HEK293 (cell line): ENCODE measurements around the gene WDR45B.

Experiments used
- CTCF ChIA-PET: fragments of 350-600 bp; formaldehyde crosslinking; extraction: SDS; loops from one replicate; lab custom pipeline; 2021; ENCODE audit warnings: antibody characterized with exemption; lab: Yijun Ruan, JAX
- POLR2A ChIA-PET: fragments of 300-600 bp; formaldehyde crosslinking; extraction: SDS; loops from one replicate; lab custom pipeline; 2020; ENCODE audit warnings: antibody characterized with exemption, inconsistent platforms; lab: Yijun Ruan, JAX
- H3K27ac ChIP-seq: fragments of 200-500 bp; sonication (Bioruptor generic); 2 replicates; pipeline ENCODE4 v1.5.1; 2014; ENCODE audit warnings: low read depth, low read length, control low read depth, inconsistent platforms; ENCODE audit errors: extremely low read depth
- H3K36me3 ChIP-seq, 2 experiments: fragments of 200-500 bp in 1 of 2; sonication (Bioruptor generic) in 1 of 2; 1 replicate in 1 of 2; 2 replicates in 1 of 2; pipeline ENCODE4 v1.5.1; 2014 to 2017; ENCODE audit warnings: inconsistent platforms in 2 of 2, low read length in 2 of 2; ENCODE audit not compliant: control insufficient read depth in 2 of 2, insufficient read depth in 1 of 2
- H3K4me1 ChIP-seq: fragments of 200-500 bp; sonication (Bioruptor generic); 2 replicates; pipeline ENCODE4 v1.5.1; 2014; ENCODE audit warnings: mild to moderate bottlenecking, low read length, inconsistent platforms; ENCODE audit not compliant: control insufficient read depth, insufficient read depth
- H3K4me3 ChIP-seq: 2 replicates; pipeline ENCODE4 v1.5.1; 2011; ENCODE audit warnings: low read depth, mild to moderate bottlenecking, control low read depth, low read length, moderate library complexity
- H3K9me3 ChIP-seq: fragments of 200-500 bp; sonication (Bioruptor generic); 2 replicates; pipeline ENCODE4 v1.5.1; 2014; ENCODE audit warnings: low read depth, low read length, inconsistent platforms; ENCODE audit not compliant: control insufficient read depth, insufficient read depth
- CTCF ChIP-seq: fragments of 450-650 bp; formaldehyde crosslinking; IDR thresholded peaks from 2 replicates; pipeline ENCODE4 v1.5.1; 2016; ENCODE audit warnings: missing biosample characterization, missing genetic modification characterization
- GLIS2 ChIP-seq: fragments of 450-650 bp; formaldehyde crosslinking; IDR thresholded peaks from 2 replicates; pipeline ENCODE4 v1.5.1; 2016; ENCODE audit warnings: missing biosample characterization, missing genetic modification characterization
- KLF9 ChIP-seq: fragments of 450-650 bp; formaldehyde crosslinking; IDR thresholded peaks from 2 replicates; pipeline ENCODE4 v1.5.1; 2016; ENCODE audit warnings: missing biosample characterization, missing genetic modification characterization, low read depth
- PRDM6 ChIP-seq: fragments of 450-650 bp; formaldehyde crosslinking; IDR thresholded peaks from 2 replicates; pipeline ENCODE4 v1.5.1; 2017; ENCODE audit warnings: missing biosample characterization, missing genetic modification characterization
- WT1 ChIP-seq: fragments of 450-650 bp; formaldehyde crosslinking; IDR thresholded peaks from 2 replicates; pipeline ENCODE4 v1.5.1; 2016; ENCODE audit warnings: missing biosample characterization, missing genetic modification characterization
- ZEB2 ChIP-seq: fragments of 450-650 bp; formaldehyde crosslinking; IDR thresholded peaks from 2 replicates; pipeline ENCODE4 v1.5.1; 2016; ENCODE audit warnings: missing biosample characterization, missing genetic modification characterization
- ZIC2 ChIP-seq: fragments of 450-650 bp; formaldehyde crosslinking; IDR thresholded peaks from 2 replicates; pipeline ENCODE4 v1.5.1; 2016; ENCODE audit warnings: missing biosample characterization, missing genetic modification characterization
- ZNF155 ChIP-seq: fragments of 450-650 bp; formaldehyde crosslinking; IDR thresholded peaks from 2 replicates; pipeline ENCODE4 v1.5.1; 2016; ENCODE audit warnings: missing biosample characterization, missing genetic modification characterization
- ZNF221 ChIP-seq: fragments of 450-650 bp; formaldehyde crosslinking; IDR thresholded peaks from 2 replicates; pipeline ENCODE4 v1.5.1; 2017; ENCODE audit warnings: missing biosample characterization, missing genetic modification characterization, borderline replicate concordance
- ZNF335 ChIP-seq: fragments of 450-650 bp; formaldehyde crosslinking; conservative IDR thresholded peaks from 2 replicates; pipeline ENCODE4 v1.5.1; 2016; ENCODE audit warnings: missing biosample characterization, missing genetic modification characterization
- ZNF366 ChIP-seq: fragments of 450-650 bp; formaldehyde crosslinking; conservative IDR thresholded peaks from 2 replicates; pipeline ENCODE4 v1.5.1; 2016; ENCODE audit warnings: missing biosample characterization, missing genetic modification characterization
- ZNF549 ChIP-seq: fragments of 450-650 bp; IDR thresholded peaks from 2 replicates; pipeline ENCODE4 v1.5.1; 2018; ENCODE audit warnings: missing biosample characterization, missing genetic modification characterization, mild to moderate bottlenecking, inconsistent platforms, moderate library complexity
- ZNF624 ChIP-seq: fragments of 450-650 bp; formaldehyde crosslinking; IDR thresholded peaks from 2 replicates; pipeline ENCODE4 v1.5.1; 2017; ENCODE audit warnings: missing biosample characterization, missing genetic modification characterization
- ZNF629 ChIP-seq: fragments of 450-650 bp; formaldehyde crosslinking; IDR thresholded peaks from 2 replicates; pipeline ENCODE4 v1.5.1; 2017; ENCODE audit warnings: missing biosample characterization, missing genetic modification characterization
- ZNF777 ChIP-seq: fragments of 450-650 bp; formaldehyde crosslinking; IDR thresholded peaks from 2 replicates; pipeline ENCODE4 v1.5.1; 2017; ENCODE audit warnings: missing biosample characterization, missing genetic modification characterization, borderline replicate concordance
- ZNF830 ChIP-seq: fragments of 450-650 bp; IDR thresholded peaks from 2 replicates; pipeline ENCODE4 v1.5.0; 2018; ENCODE audit warnings: missing biosample characterization, missing genetic modification characterization, low read depth, mild to moderate bottlenecking, moderate library complexity
- TF ChIP-seq, protein P1 (sequence below): fragments of 450-650 bp; formaldehyde crosslinking; optimal IDR thresholded peaks from 2 replicates; pipeline ENCODE3; 2016; ENCODE audit warnings: missing biosample characterization, mild to moderate bottlenecking, missing genetic modification characterization
- TF ChIP-seq, protein P2 (sequence below): fragments of 450-650 bp; formaldehyde crosslinking; IDR thresholded peaks from 2 replicates; pipeline ENCODE4 v1.5.1; 2016; ENCODE audit warnings: missing biosample characterization, missing genetic modification characterization
- TF ChIP-seq, protein P3 (sequence below): fragments of 450-650 bp; formaldehyde crosslinking; IDR thresholded peaks from 2 replicates; pipeline ENCODE4 v1.5.1; 2016; ENCODE audit warnings: missing biosample characterization, missing genetic modification characterization

The WDR45B gene

DNA sequence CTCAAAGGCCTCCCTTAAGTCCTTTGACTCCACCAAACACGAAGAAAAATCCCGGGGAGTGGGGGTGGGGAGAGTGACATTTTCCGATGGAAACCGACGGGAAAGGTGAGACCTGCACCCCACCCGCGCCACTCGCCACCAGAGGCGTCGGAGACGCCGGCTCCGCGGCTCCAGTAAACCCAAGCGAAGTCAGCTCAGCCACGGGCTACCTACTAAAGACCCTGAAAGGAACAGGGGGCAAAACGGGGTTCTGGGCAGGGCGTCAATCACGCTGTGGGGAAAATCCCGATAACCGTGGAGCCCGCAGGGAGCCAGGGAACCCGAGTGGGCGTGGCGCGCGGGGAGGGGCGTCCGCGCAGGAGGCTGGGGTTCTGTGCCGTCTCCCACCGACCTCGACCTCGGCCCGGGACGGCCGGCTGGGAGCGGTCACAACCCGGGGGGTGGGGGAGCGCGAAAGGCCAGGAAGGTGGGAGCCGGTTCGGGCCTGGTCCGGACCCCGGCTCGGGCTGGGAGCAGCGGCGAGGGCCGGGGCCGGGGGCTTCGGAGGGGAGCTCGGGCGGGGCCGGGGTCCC is 565 bp downstream of the WDR45B start:
- peaks cover 11 to 30% of the 10 kb centered on the region in 2 experiments for H3K36me3 ChIP-seq
- CTCF ChIA-PET, result no interaction called here
- H3K9me3 ChIP-seq, result no peaks in the 10 kb centered on the region
- POLR2A ChIA-PET, result interaction anchor here (0.6 to 1.4 kb wide), 2 partner anchors 19 to 107 kb away, joined by 3 read pairs; no protein-coding TSS in a partner anchor
- peak overlapping the region; percentile 97 for H3K4me3 ChIP-seq
- peaks cover 7% of the 10 kb centered on the region for H3K4me1 ChIP-seq
- H3K27ac ChIP-seq, result peak overlapping the region; percentile 99
- TF ChIP-seq ZNF624 (tag by site-specific recombination) (no peak), ZNF549 (tag by site-specific recombination) (no peak), ZEB2 (tag by site-specific recombination) (no peak), ZNF629 (no peak), ZNF221 (tag by site-specific recombination) (no peak), ZIC2 (tag by site-specific recombination) (peak; percentile 9; the same call in 1 of the 2 replicates), ZNF335 (no peak), GLIS2 (tag by site-specific recombination) (peak; percentile 32), ZNF366 (tag by site-specific recombination) (no peak), WT1 (tag by site-specific recombination) (0 out of 2 replicates have a peak, but pooled peaks have one; percentile 12), ZNF155 (tag by site-specific recombination) (no peak), KLF9 (tag by site-specific recombination) (peak; percentile 95), CTCF (tag by site-specific recombination) (peak; percentile 25; the same call in 1 of the 2 replicates)
- TF ChIP-seq, protein P1, sequence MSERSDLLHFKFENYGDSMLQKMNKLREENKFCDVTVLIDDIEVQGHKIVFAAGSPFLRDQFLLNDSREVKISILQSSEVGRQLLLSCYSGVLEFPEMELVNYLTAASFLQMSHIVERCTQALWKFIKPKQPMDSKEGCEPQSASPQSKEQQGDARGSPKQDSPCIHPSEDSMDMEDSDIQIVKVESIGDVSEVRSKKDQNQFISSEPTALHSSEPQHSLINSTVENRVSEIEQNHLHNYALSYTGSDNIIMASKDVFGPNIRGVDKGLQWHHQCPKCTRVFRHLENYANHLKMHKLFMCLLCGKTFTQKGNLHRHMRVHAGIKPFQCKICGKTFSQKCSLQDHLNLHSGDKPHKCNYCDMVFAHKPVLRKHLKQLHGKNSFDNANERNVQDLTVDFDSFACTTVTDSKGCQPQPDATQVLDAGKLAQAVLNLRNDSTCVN (tag by site-specific recombination), result peak; percentile 4
- TF ChIP-seq, protein P2, sequence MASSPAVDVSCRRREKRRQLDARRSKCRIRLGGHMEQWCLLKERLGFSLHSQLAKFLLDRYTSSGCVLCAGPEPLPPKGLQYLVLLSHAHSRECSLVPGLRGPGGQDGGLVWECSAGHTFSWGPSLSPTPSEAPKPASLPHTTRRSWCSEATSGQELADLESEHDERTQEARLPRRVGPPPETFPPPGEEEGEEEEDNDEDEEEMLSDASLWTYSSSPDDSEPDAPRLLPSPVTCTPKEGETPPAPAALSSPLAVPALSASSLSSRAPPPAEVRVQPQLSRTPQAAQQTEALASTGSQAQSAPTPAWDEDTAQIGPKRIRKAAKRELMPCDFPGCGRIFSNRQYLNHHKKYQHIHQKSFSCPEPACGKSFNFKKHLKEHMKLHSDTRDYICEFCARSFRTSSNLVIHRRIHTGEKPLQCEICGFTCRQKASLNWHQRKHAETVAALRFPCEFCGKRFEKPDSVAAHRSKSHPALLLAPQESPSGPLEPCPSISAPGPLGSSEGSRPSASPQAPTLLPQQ (tag by site-specific recombination), result no peak
- TF ChIP-seq, protein P3, sequence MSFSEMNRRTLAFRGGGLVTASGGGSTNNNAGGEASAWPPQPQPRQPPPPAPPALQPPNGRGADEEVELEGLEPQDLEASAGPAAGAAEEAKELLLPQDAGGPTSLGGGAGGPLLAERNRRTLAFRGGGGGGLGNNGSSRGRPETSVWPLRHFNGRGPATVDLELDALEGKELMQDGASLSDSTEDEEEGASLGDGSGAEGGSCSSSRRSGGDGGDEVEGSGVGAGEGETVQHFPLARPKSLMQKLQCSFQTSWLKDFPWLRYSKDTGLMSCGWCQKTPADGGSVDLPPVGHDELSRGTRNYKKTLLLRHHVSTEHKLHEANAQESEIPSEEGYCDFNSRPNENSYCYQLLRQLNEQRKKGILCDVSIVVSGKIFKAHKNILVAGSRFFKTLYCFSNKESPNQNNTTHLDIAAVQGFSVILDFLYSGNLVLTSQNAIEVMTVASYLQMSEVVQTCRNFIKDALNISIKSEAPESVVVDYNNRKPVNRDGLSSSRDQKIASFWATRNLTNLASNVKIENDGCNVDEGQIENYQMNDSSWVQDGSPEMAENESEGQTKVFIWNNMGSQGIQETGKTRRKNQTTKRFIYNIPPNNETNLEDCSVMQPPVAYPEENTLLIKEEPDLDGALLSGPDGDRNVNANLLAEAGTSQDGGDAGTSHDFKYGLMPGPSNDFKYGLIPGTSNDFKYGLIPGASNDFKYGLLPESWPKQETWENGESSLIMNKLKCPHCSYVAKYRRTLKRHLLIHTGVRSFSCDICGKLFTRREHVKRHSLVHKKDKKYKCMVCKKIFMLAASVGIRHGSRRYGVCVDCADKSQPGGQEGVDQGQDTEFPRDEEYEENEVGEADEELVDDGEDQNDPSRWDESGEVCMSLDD, result no peak
- TF ChIP-seq, all 188 proteins: peak for 6

GRCh38 chr17:82645516-82645915 is 2.7 kb downstream of the WDR45B start:
- ChIA-PET POLR2A (interaction anchor here (1.1 kb wide), 1 partner anchor 71 kb away, joined by 4 read pairs; the partner anchor contains the start of gene FN3KRP), CTCF (interaction anchor here (0.6 to 0.7 kb wide), 2 partner anchors 36 to 135 kb away, joined by 3 to 4 read pairs; no protein-coding TSS in a partner anchor)
- Histone ChIP-seq H3K9me3 (no peaks in the 10 kb centered on the region), H3K4me3 (no peak overlapping the region), H3K27ac (no peak overlapping the region), H3K4me1 (peaks cover 7% of the 10 kb centered on the region), H3K36me3 (peaks cover 24 to 52% of the 10 kb centered on the region in 2 experiments)
- TF ChIP-seq ZNF777 (no peak), ZNF830 (tag by site-specific recombination) (no peak), PRDM6 (tag by site-specific recombination) (no peak)
